Ovary (tissue), 9 donors: Measurements from ENCODE around the gene MAN1C1. TPM values are rescaled to one million over a fixed set of nuclear protein-coding genes. Genes with fewer than 3 reads are reported as not detected.

Experiments used
- DNase-seq, 5 donors: peaks; one replicate each; pipeline ENCODE4 v3.0.0-alpha.2; 2019 to 2020
- H3K27ac ChIP-seq, 2 donors: fragments of 200-600 bp; one replicate each; pipeline versions ENCODE4 v1.5.1 to v1.8.0; 2019 to 2022
- H3K27me3 ChIP-seq: fragments of 200-600 bp; one replicate; pipeline ENCODE4 v1.8.0; 2022
- H3K36me3 ChIP-seq: fragments of 200-600 bp; sonication (generic); one replicate; pipeline ENCODE4 v1.5.1; 2019
- H3K4me1 ChIP-seq: one replicate; pipeline ENCODE4 v1.8.1; 2013; ENCODE audit warnings: mild to moderate bottlenecking, moderate library complexity; ENCODE audit not compliant: insufficient read depth
- H3K4me3 ChIP-seq: fragments of 200-600 bp; sonication (generic); one replicate; pipeline ENCODE4 v1.5.1; 2017
- H3K9me3 ChIP-seq, 2 donors: fragments of 200-600 bp in 1 of 2; sonication (generic) in 1 of 2; one replicate each; pipeline versions ENCODE4 v1.5.1 to v1.8.1; 2013 to 2019; ENCODE audit warnings: mild to moderate bottlenecking in 1 of 2, moderate library complexity in 1 of 2
- EP300 ChIP-seq: sonication (generic); formaldehyde crosslinking; IDR thresholded peaks from one replicate; pipeline ENCODE4 v1.6.1; 2017; ENCODE audit warnings: antibody characterized with exemption
- POLR2A ChIP-seq: fragments of 450-650 bp; IDR thresholded peaks from one replicate; pipeline ENCODE4 v1.6.1; 2017; ENCODE audit warnings: antibody characterized with exemption, mild to moderate bottlenecking, moderate library complexity
- WGBS, 3 donors: extraction: QIAGEN DNeasy Blood & Tissue Kit in 1 of 3; methylation state at CpG; one replicate each; pipeline versions ENCODE4 v1.1.5 to v1.1.7; 2013 to 2017; 5-methylcytosine and 5-hydroxymethylcytosine counted together
- intact Hi-C, 4 donors: fragments of 100-400 bp; cut with DNase I; formaldehyde crosslinking; loops; one replicate each; pipeline versions ENCODE4 v1.11.0 to v1.15.1; 2022 to 2023
- polyA plus RNA-seq, 2 donors: library from polyadenylated mRNA; stranded (reverse); fragments of 200-250 nt in 1 of 2; fragments of 350-450 nt in 1 of 2; fragmentation: Illumina TruSeq in 1 of 2; extraction: RNeasy Lipid Tissue Mini Kit (QIAGEN cat#74804) in 1 of 2; gene quantifications; one replicate each; pipeline ENCODE4 v1.2.3, GENCODE V29; 2013 to 2014
- total RNA-seq, 7 donors: library from RNA; depleted of rRNA in 2 of 7; stranded (reverse); fragments of >200 nt in 2 of 7; fragmentation: NEBNext Ultra II Directional in 3 of 7; extraction: Animal tissue kit (Norgen Biotek cat#: 25700) in 3 of 7; gene quantifications; one replicate each; pipeline versions ENCODE4 v1.1.0 to v1.2.4, GENCODE V29; 2016 to 2023
- TF ChIP-seq, protein P1 (sequence below), 3 donors: fragments of 450-650 bp in 2 of 3; fragments of 200-600 bp in 1 of 3; IDR thresholded peaks; one replicate each; pipeline versions ENCODE4 v1.5.1 to v1.8.0; 2016 to 2022; ENCODE audit warnings: antibody characterized with exemption in 3 of 3, mild to moderate bottlenecking in 1 of 3
- donor health status: DM: no; HTN: no; CAD: no; lungs with moderate emphysema.
- donor health status: DM: no; HTN: no; CAD: no.
- donor health status: Bipolar disorder and iron deficiency.
- donor health status: DM: yes; HTN: yes; CAD: no.
- donor health status: DM: no; HTN: no; CAD: no.
- donor health status: DM: yes; HTN: yes; CAD: no.

MAN1C1 gene
- total and polyA plus RNA-seq, 9 donors = 18.0 to 59.2 (median 33.1) TPM

DNA sequence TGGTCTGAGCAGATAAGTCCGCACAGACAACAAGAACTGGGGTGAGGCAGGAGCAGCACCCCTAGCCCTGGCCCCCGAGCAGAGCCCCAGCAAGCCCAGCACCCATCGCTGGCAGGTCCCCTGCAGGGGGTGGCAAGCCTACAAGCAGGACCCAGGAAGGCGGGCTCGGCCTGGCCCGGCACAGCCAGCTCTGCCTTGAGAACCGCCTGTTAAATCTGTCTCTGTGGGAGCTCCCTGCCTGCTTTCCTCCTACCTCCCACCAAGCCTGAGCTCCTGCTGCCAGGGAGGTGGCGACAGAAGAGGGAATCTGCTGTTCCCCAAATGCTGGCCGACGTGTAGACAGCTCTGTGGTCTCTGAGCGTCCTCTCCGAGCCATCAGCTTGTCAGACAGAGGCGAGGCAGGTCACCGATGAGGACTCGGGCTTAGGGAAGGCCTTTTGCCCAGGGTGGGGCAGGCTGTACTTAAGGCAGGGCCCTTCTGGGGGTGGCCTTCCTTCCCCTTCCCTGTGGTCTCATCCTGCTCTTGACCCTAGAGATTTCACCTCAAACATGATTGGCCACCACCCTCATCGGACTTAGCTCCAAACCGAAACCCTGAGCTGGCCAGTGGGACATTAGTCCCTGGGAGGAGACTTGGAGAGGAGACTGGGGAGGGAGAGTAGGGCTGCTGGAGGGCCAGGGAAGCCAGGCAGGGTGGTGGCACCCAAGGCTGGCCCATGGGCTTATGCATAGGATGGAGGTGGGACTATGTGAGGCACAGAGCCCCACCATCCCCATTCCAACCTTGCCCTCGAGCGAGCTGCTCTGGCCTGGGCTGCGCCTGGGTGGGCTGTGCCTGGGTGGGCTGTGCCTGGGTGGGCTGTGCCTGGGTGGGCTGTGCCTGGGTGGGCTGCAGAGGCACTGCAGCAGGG lies 191.1 kb downstream of the MAN1C1 start:
- DNase-seq = peak in 1 of 5 donors; percentile 17
- no peaks in the 10 kb centered on the region for H3K9me3 ChIP-seq
- H3K36me3 ChIP-seq = no peaks in the 10 kb centered on the region
- no peak overlapping the region for H3K4me3 ChIP-seq
- intact Hi-C loops = loop anchor here in 2 of 4 donors (5.0 to 10.0 kb wide), 3 partner anchors 187 to 200 kb away; partner anchors contain the start of genes MAN1C1 (in 1 of the 2) and PAFAH2 (in 1 of the 2)
- no peaks in the 10 kb centered on the region for H3K27me3 ChIP-seq
- H3K4me1 ChIP-seq = no peaks in the 10 kb centered on the region
- no peak overlapping the region for H3K27ac ChIP-seq
- 77 to 82% (median 79%) methylated on average over 18 to 20 of the region's 20 CpGs for WGBS, 3 donors
- TF ChIP-seq, protein P1, sequence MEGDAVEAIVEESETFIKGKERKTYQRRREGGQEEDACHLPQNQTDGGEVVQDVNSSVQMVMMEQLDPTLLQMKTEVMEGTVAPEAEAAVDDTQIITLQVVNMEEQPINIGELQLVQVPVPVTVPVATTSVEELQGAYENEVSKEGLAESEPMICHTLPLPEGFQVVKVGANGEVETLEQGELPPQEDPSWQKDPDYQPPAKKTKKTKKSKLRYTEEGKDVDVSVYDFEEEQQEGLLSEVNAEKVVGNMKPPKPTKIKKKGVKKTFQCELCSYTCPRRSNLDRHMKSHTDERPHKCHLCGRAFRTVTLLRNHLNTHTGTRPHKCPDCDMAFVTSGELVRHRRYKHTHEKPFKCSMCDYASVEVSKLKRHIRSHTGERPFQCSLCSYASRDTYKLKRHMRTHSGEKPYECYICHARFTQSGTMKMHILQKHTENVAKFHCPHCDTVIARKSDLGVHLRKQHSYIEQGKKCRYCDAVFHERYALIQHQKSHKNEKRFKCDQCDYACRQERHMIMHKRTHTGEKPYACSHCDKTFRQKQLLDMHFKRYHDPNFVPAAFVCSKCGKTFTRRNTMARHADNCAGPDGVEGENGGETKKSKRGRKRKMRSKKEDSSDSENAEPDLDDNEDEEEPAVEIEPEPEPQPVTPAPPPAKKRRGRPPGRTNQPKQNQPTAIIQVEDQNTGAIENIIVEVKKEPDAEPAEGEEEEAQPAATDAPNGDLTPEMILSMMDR (IDR thresholded peaks at IDR 0.05) = no peak
- TF ChIP-seq EP300 (no peak), POLR2A (no peak)

DNA sequence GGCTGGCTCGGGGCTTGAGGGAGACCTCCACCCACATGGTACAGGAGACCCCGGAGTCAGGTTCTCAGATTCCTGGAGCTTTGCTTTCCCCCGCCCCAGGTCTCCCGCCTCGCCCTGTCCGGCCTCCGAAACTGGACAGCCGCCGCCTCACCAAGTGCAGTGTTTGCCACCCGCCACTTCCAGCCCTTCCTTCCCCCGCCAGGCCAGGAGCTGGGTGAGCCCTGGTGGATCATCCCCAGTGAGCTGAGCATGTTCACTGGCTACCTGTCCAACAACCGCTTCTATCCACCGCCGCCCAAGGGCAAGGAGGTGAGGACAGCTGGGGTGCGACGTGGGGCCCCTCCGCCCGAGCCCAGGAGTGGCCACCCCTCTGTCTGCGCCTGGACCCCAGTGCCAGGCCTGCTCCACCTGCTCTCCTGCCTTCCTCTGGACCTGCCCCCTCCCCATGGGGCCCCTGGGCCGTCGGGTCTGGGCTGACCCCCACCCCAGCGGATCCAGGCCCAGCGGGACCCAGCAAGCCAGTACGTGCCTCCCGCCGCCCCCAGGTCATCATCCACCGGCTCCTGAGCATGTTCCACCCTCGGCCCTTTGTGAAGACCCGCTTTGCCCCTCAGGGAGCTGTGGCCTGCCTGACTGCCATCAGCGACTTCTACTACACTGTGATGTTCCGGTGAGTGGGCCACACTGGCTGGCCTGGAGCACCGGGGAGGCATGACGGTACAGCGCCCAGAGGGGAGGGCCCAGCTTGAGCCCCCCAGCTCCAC lies 192.1 kb downstream of the MAN1C1 start:
- 85 to 88% (median 87%) methylated on average over 34 of the region's 34 CpGs for WGBS, 3 donors
- TF ChIP-seq EP300 (no peak), POLR2A (no peak)
- TF ChIP-seq, protein P1 (IDR thresholded peaks at IDR 0.05) = no peak
- Histone ChIP-seq H3K36me3 (no peaks in the 10 kb centered on the region), H3K27me3 (no peaks in the 10 kb centered on the region), H3K9me3 (no peaks in the 10 kb centered on the region), H3K4me1 (no peaks in the 10 kb centered on the region), H3K27ac (no peak overlapping the region), H3K4me3 (no peak overlapping the region)
- peak in 1 of 5 donors; percentile 19 for DNase-seq
- intact Hi-C loops = loop anchor here in 2 of 4 donors (5.0 to 10.0 kb wide), 3 partner anchors 186 to 201 kb away; partner anchors contain the start of genes MAN1C1 (in 1 of the 2) and PAFAH2 (in 1 of the 2)

DNA sequence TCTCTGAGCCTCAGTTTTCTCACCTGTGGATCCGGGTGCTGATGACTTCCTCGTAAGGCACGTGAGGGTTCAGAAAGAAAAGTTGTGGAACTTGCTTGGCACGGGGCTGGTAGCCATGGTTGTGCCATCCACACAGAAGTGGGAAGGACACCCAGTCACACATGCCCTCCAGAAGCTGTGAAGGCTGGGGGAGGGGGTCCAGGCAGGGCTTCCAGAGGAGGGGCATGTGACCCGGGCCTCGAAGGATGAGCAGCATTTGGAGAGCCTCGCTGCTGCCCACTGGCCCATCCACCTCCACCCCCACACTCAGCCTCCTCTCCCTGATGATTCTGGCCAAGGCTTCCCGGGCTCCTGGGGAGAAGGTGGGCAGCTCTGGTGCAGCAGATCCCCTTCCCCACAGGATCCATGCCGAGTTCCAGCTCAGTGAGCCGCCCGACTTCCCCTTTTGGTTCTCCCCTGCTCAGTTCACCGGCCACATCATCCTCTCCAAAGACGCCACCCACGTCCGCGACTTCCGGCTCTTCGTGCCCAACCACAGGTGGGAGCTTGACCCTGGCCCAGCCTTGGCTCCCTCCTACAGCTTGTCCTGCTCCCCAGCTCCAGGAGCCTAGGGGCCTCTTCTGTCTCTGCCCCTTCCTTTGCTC lies 192.8 kb downstream of the MAN1C1 start:
- Histone ChIP-seq H3K36me3 (no peaks in the 10 kb centered on the region), H3K27ac (no peak overlapping the region)
- intact Hi-C loops = loop anchor here in 2 of 4 donors (5.0 to 10.0 kb wide), 3 partner anchors 185 to 202 kb away; partner anchors contain the start of genes MAN1C1 (in 1 of the 2) and PAFAH2 (in 1 of the 2)

DNA sequence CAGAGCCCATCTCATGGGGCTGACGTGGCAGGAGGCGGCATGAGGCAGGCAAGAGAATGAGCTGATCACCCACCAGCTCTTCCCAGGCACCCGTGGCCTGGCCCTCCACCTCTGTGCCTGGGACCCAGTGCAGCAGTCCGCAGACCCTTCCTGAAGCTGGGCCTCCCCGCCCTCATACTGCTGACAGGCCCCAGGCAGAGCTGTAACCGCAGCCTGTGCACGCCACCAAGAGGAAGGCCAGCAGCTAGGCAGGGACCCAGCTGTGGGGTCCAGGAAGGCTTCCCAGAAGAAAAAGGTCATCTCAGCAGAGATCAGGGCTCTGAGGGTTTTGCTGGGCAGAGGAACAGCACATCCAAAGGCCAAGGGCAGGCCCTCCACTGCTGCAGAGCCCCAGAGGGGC lies 193.3 kb downstream of the MAN1C1 start:
- intact Hi-C loops = loop anchor here in 3 of 4 donors (5.0 to 10.0 kb wide), 4 partner anchors 185 to 568 kb away; partner anchors contain the start of genes MAN1C1 (in 1 of the 3) and PAFAH2 (in 1 of the 3)

More for the DNA sequence above, 192.8 kb downstream of the MAN1C1 start:
- no peak for TF ChIP-seq EP300
- DNase-seq = no peak
- no peaks in the 10 kb centered on the region for H3K9me3 ChIP-seq
- H3K4me1 ChIP-seq = no peaks in the 10 kb centered on the region
- no peak overlapping the region for H3K4me3 ChIP-seq
- no peaks in the 10 kb centered on the region for H3K27me3 ChIP-seq
- 59 to 68% (median 67%) methylated on average over 18 of the region's 18 CpGs for WGBS, 3 donors

More for the DNA sequence above, 193.3 kb downstream of the MAN1C1 start:
- Histone ChIP-seq H3K9me3 (no peaks in the 10 kb centered on the region), H3K27ac (no peak overlapping the region), H3K4me1 (no peaks in the 10 kb centered on the region), H3K4me3 (no peak overlapping the region), H3K27me3 (no peaks in the 10 kb centered on the region), H3K36me3 (no peaks in the 10 kb centered on the region)
- no peak for TF ChIP-seq POLR2A
- no peak for TF ChIP-seq EP300
- TF ChIP-seq, protein P1 (IDR thresholded peaks at IDR 0.05) = no peak
- DNase-seq = no peak
- 82 to 92% (median 85%) methylated on average over 7 of the region's 7 CpGs for WGBS, 3 donors
